Esophagus squamous epithelium (tissue), 4 donors: ENCODE data around the gene TFF1.

Experiments
- POLR2A ChIP-seq, 4 donors: fragments of 450-650 bp; IDR thresholded peaks; one replicate each; pipeline ENCODE4 v1.6.1; 2017; ENCODE audit warnings: antibody characterized with exemption in 4 of 4, mild to moderate bottlenecking in 4 of 4, moderate library complexity in 3 of 4
- TF ChIP-seq, protein P1 (sequence below), 6 experiments: fragments of 450-650 bp in 4 of 6; fragments of 200-600 bp in 2 of 6; sonication (generic) in 2 of 6; IDR thresholded peaks; one replicate each; pipeline ENCODE4 v1.5.1; 2016 to 2019; ENCODE audit warnings: antibody characterized with exemption in 6 of 6, mild to moderate bottlenecking in 4 of 6, moderate library complexity in 4 of 6

DNA sequence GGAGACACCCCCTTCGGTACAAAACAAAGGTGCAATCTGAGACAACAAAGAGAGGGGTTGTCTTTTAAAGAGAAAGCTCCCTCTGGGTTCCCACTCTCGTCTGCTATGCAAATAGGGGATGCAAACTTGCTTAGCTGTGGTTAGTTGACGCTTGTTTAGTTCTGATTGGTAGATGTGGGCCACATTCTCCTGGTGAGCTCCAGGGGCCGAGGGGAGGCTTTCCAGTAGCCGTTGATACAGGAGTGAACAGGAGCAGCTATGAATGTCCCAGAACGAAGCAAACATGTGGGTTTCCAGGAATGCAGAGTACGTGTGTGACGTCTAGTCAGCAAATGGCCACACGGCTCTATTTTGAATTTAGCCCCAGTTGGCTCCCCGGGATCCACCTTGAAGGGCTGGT is 30.3 kb downstream of the TFF1 start:
- TF ChIP-seq, protein P1, sequence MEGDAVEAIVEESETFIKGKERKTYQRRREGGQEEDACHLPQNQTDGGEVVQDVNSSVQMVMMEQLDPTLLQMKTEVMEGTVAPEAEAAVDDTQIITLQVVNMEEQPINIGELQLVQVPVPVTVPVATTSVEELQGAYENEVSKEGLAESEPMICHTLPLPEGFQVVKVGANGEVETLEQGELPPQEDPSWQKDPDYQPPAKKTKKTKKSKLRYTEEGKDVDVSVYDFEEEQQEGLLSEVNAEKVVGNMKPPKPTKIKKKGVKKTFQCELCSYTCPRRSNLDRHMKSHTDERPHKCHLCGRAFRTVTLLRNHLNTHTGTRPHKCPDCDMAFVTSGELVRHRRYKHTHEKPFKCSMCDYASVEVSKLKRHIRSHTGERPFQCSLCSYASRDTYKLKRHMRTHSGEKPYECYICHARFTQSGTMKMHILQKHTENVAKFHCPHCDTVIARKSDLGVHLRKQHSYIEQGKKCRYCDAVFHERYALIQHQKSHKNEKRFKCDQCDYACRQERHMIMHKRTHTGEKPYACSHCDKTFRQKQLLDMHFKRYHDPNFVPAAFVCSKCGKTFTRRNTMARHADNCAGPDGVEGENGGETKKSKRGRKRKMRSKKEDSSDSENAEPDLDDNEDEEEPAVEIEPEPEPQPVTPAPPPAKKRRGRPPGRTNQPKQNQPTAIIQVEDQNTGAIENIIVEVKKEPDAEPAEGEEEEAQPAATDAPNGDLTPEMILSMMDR (IDR thresholded peaks at IDR 0.05) = no peak
- TF ChIP-seq POLR2A (IDR thresholded peaks at IDR 0.05) = no peak
